SK-N-SH (cell line): ENCODE data around the gene LSM4. TPM values are rescaled to one million over a fixed set of nuclear protein-coding genes. Genes with fewer than 3 reads are reported as not detected.
A peak's percentile ranks its signal among the peaks of the same experiment; 100 is the strongest.

Source experiments
- CTCF ChIA-PET: fragments of 300-600, 350-600 bp; formaldehyde crosslinking; extraction: SDS; loops from one replicate; lab custom pipeline; 2021; lab: Yijun Ruan, JAX
- POLR2A ChIA-PET: fragments of 350-600 bp; sonication (Branson Sonifier 250); formaldehyde crosslinking; extraction: SDS; loops from one replicate; lab custom pipeline; 2020; ENCODE audit warnings: antibody characterized with exemption, inconsistent platforms; lab: Yijun Ruan, JAX
- DNase-seq: peaks from one replicate; pipeline ENCODE4 v3.0.0; 2012
- H2AFZ ChIP-seq: fragments of 200-600 bp; sonication (generic); 2 replicates; pipeline ENCODE4 v1.8.1; 2016; ENCODE audit warnings: antibody characterized with exemption, mild to moderate bottlenecking, low read depth
- H3F3A ChIP-seq: fragments of 200-600 bp; sonication (generic); replicated peaks from 2 replicates; pipeline ENCODE3; 2016; ENCODE audit warnings: antibody characterized with exemption, mild to moderate bottlenecking; ENCODE audit not compliant: insufficient read depth
- H3K27ac ChIP-seq, 2 experiments: fragments of 200-500 bp in 1 of 2; fragments of 200-600 bp in 1 of 2; sonication (Bioruptor generic) in 1 of 2; sonication (generic), shearing (Covaris generic) in 1 of 2; 2 replicates each; pipeline versions ENCODE4 v1.5.1 to v1.6.1; 2014 to 2016; ENCODE audit warnings: low read depth in 2 of 2, inconsistent platforms in 1 of 2, low read length in 1 of 2, mild to moderate bottlenecking in 1 of 2, mixed read lengths in 1 of 2
- H3K27me3 ChIP-seq: fragments of 200-600 bp; sonication (generic), shearing (Covaris generic); 2 replicates; pipeline ENCODE4 v1.6.1; 2016; ENCODE audit warnings: mixed run types; ENCODE audit not compliant: insufficient read depth
- H3K36me3 ChIP-seq, 2 experiments: fragments of 200-500 bp in 1 of 2; fragments of 200-600 bp in 1 of 2; sonication (Bioruptor generic) in 1 of 2; sonication (generic) in 1 of 2; replicated peaks in 1 of 2; 2 replicates each; pipeline versions ENCODE3 to v1.5.1; 2014 to 2016; ENCODE audit warnings: low read length in 1 of 2, mild to moderate bottlenecking in 1 of 2; ENCODE audit not compliant: insufficient read depth in 2 of 2, control insufficient read depth in 1 of 2
- H3K4me1 ChIP-seq, 2 experiments: fragments of 200-500 bp in 1 of 2; fragments of 200-600 bp in 1 of 2; sonication (Bioruptor generic) in 1 of 2; sonication (generic), shearing (Covaris generic) in 1 of 2; 2 replicates each; pipeline versions ENCODE4 v1.5.1 to v1.6.1; 2014 to 2016; ENCODE audit warnings: low read depth in 1 of 2, low read length in 1 of 2, mixed run types in 1 of 2; ENCODE audit not compliant: insufficient read depth in 2 of 2, control insufficient read depth in 1 of 2
- H3K4me2 ChIP-seq: fragments of 200-600 bp; sonication (generic), shearing (Covaris generic); 2 replicates; pipeline ENCODE4 v1.6.1; 2017; ENCODE audit warnings: mixed run types
- H3K4me3 ChIP-seq, 2 experiments: fragments of 200-500 bp in 1 of 2; fragments of 200-600 bp in 1 of 2; sonication (Bioruptor generic) in 1 of 2; sonication (generic), shearing (Covaris generic) in 1 of 2; 2 replicates each; pipeline versions ENCODE4 v1.5.1 to v1.8.1; 2014 to 2016; ENCODE audit warnings: low read depth in 2 of 2, inconsistent platforms in 1 of 2, low read length in 1 of 2, mild to moderate bottlenecking in 1 of 2, mixed read lengths in 1 of 2, moderate library complexity in 1 of 2
- H3K79me2 ChIP-seq: fragments of 200-600 bp; sonication (generic); 2 replicates; pipeline ENCODE4 v1.8.1; 2017; ENCODE audit warnings: mild to moderate bottlenecking; ENCODE audit not compliant: insufficient read depth
- H3K9ac ChIP-seq: fragments of 200-600 bp; sonication (generic); 2 replicates; pipeline ENCODE4 v1.6.1; 2017; ENCODE audit warnings: mixed run types
- H3K9me2 ChIP-seq: fragments of 200-600 bp; sonication (generic); 2 replicates; pipeline ENCODE4 v1.6.1; 2017; ENCODE audit warnings: mixed run types
- H3K9me3 ChIP-seq: fragments of 200-600 bp; sonication (generic); 2 replicates; pipeline ENCODE4 v1.6.1; 2017; ENCODE audit warnings: mixed run types, mild to moderate bottlenecking, moderate library complexity
- H4K20me1 ChIP-seq: fragments of 200-600 bp; sonication (generic); 2 replicates; pipeline ENCODE4 v1.6.1; 2017; ENCODE audit warnings: mild to moderate bottlenecking, mixed run types; ENCODE audit not compliant: insufficient read depth
- ELF1 ChIP-seq: IDR thresholded peaks from 2 replicates; pipeline ENCODE4 v1.4.0; 2012
- EP300 ChIP-seq, 2 experiments: IDR thresholded peaks; 2 replicates each; pipeline versions ENCODE4 v1.4.0 to v1.6.1; 2012; ENCODE audit warnings: borderline replicate concordance in 1 of 2, low read depth in 1 of 2, low read length in 1 of 2
- FOSL2 ChIP-seq: IDR thresholded peaks from 2 replicates; pipeline ENCODE4 v1.4.0; 2012; ENCODE audit warnings: low read depth, mild to moderate bottlenecking, moderate library complexity, borderline replicate concordance
- FOXJ3 ChIP-seq: sonication (generic); formaldehyde crosslinking; IDR thresholded peaks from 2 replicates; pipeline ENCODE4 v1.5.1; 2020; ENCODE audit warnings: mild to moderate bottlenecking, missing genetic modification reagents
- FOXM1 ChIP-seq: IDR thresholded peaks from 2 replicates; pipeline ENCODE4 v1.4.0; 2012; ENCODE audit warnings: low read depth, mild to moderate bottlenecking
- GABPA ChIP-seq: IDR thresholded peaks from 2 replicates; pipeline ENCODE4 v1.4.0; 2012; ENCODE audit warnings: low read depth, mild to moderate bottlenecking
- GATA2 ChIP-seq: sonication (generic); formaldehyde crosslinking; IDR thresholded peaks from 2 replicates; pipeline ENCODE4 v1.5.0; 2020; ENCODE audit warnings: mild to moderate bottlenecking, missing genetic modification reagents
- IRF3 ChIP-seq: fragments of 150-350 bp; IDR thresholded peaks from 2 replicates; pipeline ENCODE4 v1.6.1; 2016; ENCODE audit warnings: mild to moderate bottlenecking, low read depth, low read length
- JUND ChIP-seq: IDR thresholded peaks from 2 replicates; pipeline ENCODE4 v1.4.0; 2012
- MAX ChIP-seq: IDR thresholded peaks from 2 replicates; pipeline ENCODE4 v1.4.0; 2012; ENCODE audit warnings: low read depth
- MEF2A ChIP-seq: IDR thresholded peaks from 2 replicates; pipeline ENCODE4 v1.4.0; 2012; ENCODE audit warnings: low read depth, borderline replicate concordance
- NFIC ChIP-seq: IDR thresholded peaks from 2 replicates; pipeline ENCODE4 v1.4.0; 2012; ENCODE audit warnings: borderline replicate concordance
- NRF1 ChIP-seq: IDR thresholded peaks from 2 replicates; pipeline ENCODE4 v1.6.1; 2012; ENCODE audit warnings: low read depth, mild to moderate bottlenecking, low read length
- PBX3 ChIP-seq: IDR thresholded peaks from 2 replicates; pipeline ENCODE4; 2012
- POLR2AphosphoS5 ChIP-seq: IDR thresholded peaks from 2 replicates; pipeline ENCODE4 v1.6.1; 2012; ENCODE audit warnings: low read depth, low read length
- RAD21 ChIP-seq: IDR thresholded peaks from 2 replicates; pipeline ENCODE4 v1.6.1; 2012; ENCODE audit warnings: mild to moderate bottlenecking, low read length
- REST ChIP-seq: IDR thresholded peaks from 2 replicates; pipeline ENCODE4 v1.6.1; 2012; ENCODE audit warnings: mild to moderate bottlenecking, low read depth, low read length, moderate library complexity
- RFX5 ChIP-seq: IDR thresholded peaks from 2 replicates; pipeline ENCODE4 v1.6.1; 2012; ENCODE audit warnings: mild to moderate bottlenecking, improper control_type of control experiment, low read length
- RXRA ChIP-seq: IDR thresholded peaks from 2 replicates; pipeline ENCODE4 v1.4.0; 2012; ENCODE audit warnings: low read depth, mild to moderate bottlenecking, borderline replicate concordance
- SIN3A ChIP-seq: IDR thresholded peaks from 2 replicates; pipeline ENCODE4 v1.6.1; 2012; ENCODE audit warnings: low read depth, mild to moderate bottlenecking, low read length, moderate library complexity, borderline replicate concordance
- SMC3 ChIP-seq: IDR thresholded peaks from 2 replicates; pipeline ENCODE4 v1.6.1; 2012; ENCODE audit warnings: low read depth, low read length, improper control_type of control experiment
- TAF1 ChIP-seq: IDR thresholded peaks from 2 replicates; pipeline ENCODE4 v1.6.1; 2012; ENCODE audit warnings: low read depth, mild to moderate bottlenecking, low read length, moderate library complexity, borderline replicate concordance
- TCF12 ChIP-seq: IDR thresholded peaks from 2 replicates; pipeline ENCODE4 v1.4.0; 2012
- TEAD4 ChIP-seq: IDR thresholded peaks from 2 replicates; pipeline ENCODE4 v1.4.0; 2012; ENCODE audit warnings: mild to moderate bottlenecking, borderline replicate concordance; ENCODE audit not compliant: insufficient read depth
- USF1 ChIP-seq: IDR thresholded peaks from 2 replicates; pipeline ENCODE4 v1.4.0; 2012; ENCODE audit warnings: low read depth, borderline replicate concordance
- USF2 ChIP-seq: fragments of 150-350 bp; IDR thresholded peaks from 2 replicates; pipeline ENCODE4 v1.6.1; 2017; ENCODE audit warnings: antibody characterized with exemption, low read length, low read depth, borderline replicate concordance
- WGBS: methylation state at CpG from one replicate; pipeline ENCODE4 v1.1.6; 2017; ENCODE audit warnings: low lambda C conversion rate; 5-methylcytosine and 5-hydroxymethylcytosine counted together
- polyA plus RNA-seq, 3 experiments: library from polyadenylated mRNA; depleted of rRNA; stranded (reverse); fragments of >200 nt; gene quantifications; 2 replicates each; pipeline ENCODE4 v1.2.3, GENCODE V29; 2012

LSM4 gene
- polyA plus RNA-seq (2012; rRNA removed), result 235 and 277 TPM in 2 replicates
- 193 and 249 TPM in 2 replicates for polyA plus RNA-seq (2012; cell fraction: cytosol; rRNA removed)
- polyA plus RNA-seq (2012; cell fraction: nucleus; rRNA removed), result 104 and 192 TPM in 2 replicates

GRCh38 chr19:18322759-18323460, at the start of gene LSM4:
Gene LSM4 (minus strand): TSS chr19:18323076. CDS start chr19:18323020, 56 bp downstream.
- Histone ChIP-seq H2AFZ (peak within 1 kb of the TSS; percentile 89), H4K20me1 (no peaks in the 10 kb centered on the region), H3K36me3 (no peaks in the 10 kb centered on the region), H3K9me3 (no peaks in the 10 kb centered on the region), H3F3A (peaks cover 15% of the 10 kb centered on the region), H3K79me2 (peaks cover 49% of the 10 kb centered on the region), H3K9me2 (no peaks in the 10 kb centered on the region), H3K9ac (peak within 1 kb of the TSS; percentile 91), H3K4me3 (peak within 1 kb of the TSS; percentile 72 to 89), H3K4me1 (peaks cover 19 to 30% of the 10 kb centered on the region in 2 experiments; a peak in 3 of 4 replicates), H3K4me2 (peak within 1 kb of the TSS; percentile 88), H3K27me3 (no peaks in the 10 kb centered on the region), H3K27ac (peak within 1 kb of the TSS; percentile 88 to 93)
- DNase-seq, result peak; percentile 97
- 0% methylated on average over 14 of the region's 75 CpGs for WGBS
- ChIA-PET POLR2A (interaction anchor here (0.5 to 3.8 kb wide), 9 partner anchors 11 to 131 kb away, joined by 3 to 97 read pairs (median 5); partner anchors contain the start of genes IQCN and JUND), CTCF (interaction anchor here (0.9 to 4.3 kb wide), 18 partner anchors 10 to 139 kb away, joined by 3 to 123 read pairs (median 6); partner anchors contain the start of genes JUND and SSBP4)
- TF ChIP-seq NRF1, result peak; percentile 91
- no peak for TF ChIP-seq GATA2 (CRISPR knock-in tag)
- TF ChIP-seq ELF1, result no peak; the same call in 1 of the 2 replicates
- no peak for TF ChIP-seq REST
- TF ChIP-seq NFIC, result no peak
- TF ChIP-seq PBX3, result peak; percentile 98
- no peak; a peak in 1 of 4 replicates for TF ChIP-seq EP300 (IDR thresholded peaks at IDR 0.05; ENCODE audit: borderline replicate concordance in 1 of 2, low read depth in 1 of 2, low read length in 1 of 2)
- no peak for TF ChIP-seq TCF12
- peak; percentile 82 for TF ChIP-seq MAX
- TF ChIP-seq FOXJ3, result no peak
- TF ChIP-seq POLR2AphosphoS5, result peak; percentile 76
- TF ChIP-seq USF1, result no peak
- TF ChIP-seq GABPA, result peak; percentile 62
- TF ChIP-seq RFX5, result no peak
- TF ChIP-seq JUND, result no peak
- TF ChIP-seq RXRA, result no peak
- TF ChIP-seq FOSL2, result no peak
- TF ChIP-seq TAF1, result peak; percentile 74; the same call in 1 of the 2 replicates
- TF ChIP-seq IRF3, result peak; percentile 52; the same call in 1 of the 2 replicates
- no peak for TF ChIP-seq TEAD4
- peak; percentile 55 for TF ChIP-seq RAD21
- no peak for TF ChIP-seq MEF2A
- TF ChIP-seq SMC3, result peak; percentile 61
- peak; percentile 41; the same call in 1 of the 2 replicates for TF ChIP-seq SIN3A
- no peak for TF ChIP-seq FOXM1
- TF ChIP-seq USF2, result no peak
